PC-3 (cell line): ENCODE data around the gene VDAC1.

Experiments used
- EZH2 ChIP-seq: fragments of 300-600 bp; sonication (generic); IDR thresholded peaks from one replicate; pipeline ENCODE4 v1.6.1; 2017; ENCODE audit warnings: antibody characterized with exemption, mild to moderate bottlenecking, low read length; ENCODE audit not compliant: unreplicated experiment
- EZH2phosphoT487 ChIP-seq: fragments of 300-600 bp; sonication (generic); IDR thresholded peaks from 2 replicates; pipeline ENCODE4 v1.6.1; 2018; ENCODE audit warnings: mild to moderate bottlenecking, antibody characterized with exemption, low read length, borderline replicate concordance
- TF ChIP-seq, protein P1 (sequence below): fragments of 300-600 bp; sonication (generic); conservative IDR thresholded peaks from 2 replicates; pipeline ENCODE4 v1.5.1; 2017; ENCODE audit warnings: antibody characterized with exemption, low read depth, mild to moderate bottlenecking, low read length

DNA sequence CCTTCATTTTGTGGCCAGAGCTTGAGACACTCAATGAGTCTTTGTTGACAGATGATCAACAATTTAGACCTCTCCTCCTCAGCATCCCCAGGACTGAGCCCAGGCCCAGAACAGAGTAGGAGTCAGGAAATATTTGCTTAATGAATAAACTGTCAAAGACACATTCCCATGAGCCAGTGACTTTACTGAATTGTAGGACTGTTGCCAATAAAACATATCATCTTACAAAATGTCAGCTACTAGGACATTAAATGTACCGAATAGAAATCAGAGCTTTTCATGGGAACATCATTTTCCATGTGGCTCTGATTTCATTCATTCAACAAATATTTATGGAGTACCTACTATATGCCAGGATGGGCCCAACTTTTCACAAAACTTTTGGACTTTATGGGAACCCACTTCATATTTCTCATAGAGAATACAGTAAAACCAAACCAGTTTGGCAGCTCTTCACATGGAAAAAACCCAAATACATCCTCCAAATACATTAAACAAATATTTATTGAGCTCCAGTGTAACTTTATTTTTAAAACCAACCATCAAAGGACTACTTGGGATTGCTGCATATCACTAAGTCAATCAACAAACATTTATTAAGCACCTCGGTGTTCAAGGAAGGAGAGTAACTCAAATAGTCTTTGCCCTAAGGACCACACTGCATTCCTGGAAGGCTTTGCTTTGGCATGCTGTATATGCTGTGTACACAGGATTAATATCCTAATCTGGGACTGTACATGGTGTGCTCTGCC is 11.4 kb downstream of the VDAC1 start:
- TF ChIP-seq, protein P1, sequence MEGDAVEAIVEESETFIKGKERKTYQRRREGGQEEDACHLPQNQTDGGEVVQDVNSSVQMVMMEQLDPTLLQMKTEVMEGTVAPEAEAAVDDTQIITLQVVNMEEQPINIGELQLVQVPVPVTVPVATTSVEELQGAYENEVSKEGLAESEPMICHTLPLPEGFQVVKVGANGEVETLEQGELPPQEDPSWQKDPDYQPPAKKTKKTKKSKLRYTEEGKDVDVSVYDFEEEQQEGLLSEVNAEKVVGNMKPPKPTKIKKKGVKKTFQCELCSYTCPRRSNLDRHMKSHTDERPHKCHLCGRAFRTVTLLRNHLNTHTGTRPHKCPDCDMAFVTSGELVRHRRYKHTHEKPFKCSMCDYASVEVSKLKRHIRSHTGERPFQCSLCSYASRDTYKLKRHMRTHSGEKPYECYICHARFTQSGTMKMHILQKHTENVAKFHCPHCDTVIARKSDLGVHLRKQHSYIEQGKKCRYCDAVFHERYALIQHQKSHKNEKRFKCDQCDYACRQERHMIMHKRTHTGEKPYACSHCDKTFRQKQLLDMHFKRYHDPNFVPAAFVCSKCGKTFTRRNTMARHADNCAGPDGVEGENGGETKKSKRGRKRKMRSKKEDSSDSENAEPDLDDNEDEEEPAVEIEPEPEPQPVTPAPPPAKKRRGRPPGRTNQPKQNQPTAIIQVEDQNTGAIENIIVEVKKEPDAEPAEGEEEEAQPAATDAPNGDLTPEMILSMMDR = no peak
- no peak for TF ChIP-seq EZH2
- no peak for TF ChIP-seq EZH2phosphoT487
